Upper lobe of right lung (tissue), 1 donor: ENCODE measurements around the gene TET3. TPM values are rescaled to one million over a fixed set of nuclear protein-coding genes. Genes with fewer than 3 reads are reported as not detected.

Experiments used
- ATAC-seq: fragments of 200-7000 bp; cut with Tn5 transposase; one replicate; pipeline ENCODE4 v1.9.1; 2020; ENCODE audit warnings: mild to moderate bottlenecking, moderate library complexity
- DNase-seq: peaks from one replicate; pipeline ENCODE4 v3.0.0-alpha.2; 2020
- H3K27ac ChIP-seq: fragments of 200-600 bp; one replicate; pipeline ENCODE4 v1.8.0; 2022
- H3K27me3 ChIP-seq: fragments of 200-600 bp; one replicate; pipeline ENCODE4 v1.8.0; 2022; ENCODE audit warnings: mild to moderate bottlenecking
- H3K36me3 ChIP-seq: fragments of 200-600 bp; one replicate; pipeline ENCODE4 v1.8.0; 2022
- H3K4me1 ChIP-seq: fragments of 200-600 bp; one replicate; pipeline ENCODE4 v1.8.0; 2022
- H3K4me3 ChIP-seq: fragments of 200-600 bp; one replicate; pipeline ENCODE4 v1.8.0; 2022; ENCODE audit warnings: mild to moderate bottlenecking
- H3K9me3 ChIP-seq: fragments of 200-600 bp; one replicate; pipeline ENCODE4 v1.8.0; 2022
- intact Hi-C: fragments of 100-400 bp; cut with DNase I; formaldehyde crosslinking; loops from one replicate; pipeline ENCODE4 v1.11.0; 2022
- total RNA-seq: library from RNA; stranded (reverse); fragmentation: NEBNext Ultra II Directional; extraction: Animal tissue kit (Norgen Biotek cat#: 25700); gene quantifications from one replicate; pipeline ENCODE4 v1.2.1, GENCODE V29; 2021
- TF ChIP-seq, protein P1 (sequence below): fragments of 200-600 bp; IDR thresholded peaks from one replicate; pipeline ENCODE4 v1.8.0; 2022; ENCODE audit warnings: antibody characterized with exemption
- donor health status: DM: no; HTN: yes; CAD: no; lungs with severe emphysema.

The TET3 gene
- total RNA-seq, 1 donor from 2014 or later = 19.9 TPM

DNA sequence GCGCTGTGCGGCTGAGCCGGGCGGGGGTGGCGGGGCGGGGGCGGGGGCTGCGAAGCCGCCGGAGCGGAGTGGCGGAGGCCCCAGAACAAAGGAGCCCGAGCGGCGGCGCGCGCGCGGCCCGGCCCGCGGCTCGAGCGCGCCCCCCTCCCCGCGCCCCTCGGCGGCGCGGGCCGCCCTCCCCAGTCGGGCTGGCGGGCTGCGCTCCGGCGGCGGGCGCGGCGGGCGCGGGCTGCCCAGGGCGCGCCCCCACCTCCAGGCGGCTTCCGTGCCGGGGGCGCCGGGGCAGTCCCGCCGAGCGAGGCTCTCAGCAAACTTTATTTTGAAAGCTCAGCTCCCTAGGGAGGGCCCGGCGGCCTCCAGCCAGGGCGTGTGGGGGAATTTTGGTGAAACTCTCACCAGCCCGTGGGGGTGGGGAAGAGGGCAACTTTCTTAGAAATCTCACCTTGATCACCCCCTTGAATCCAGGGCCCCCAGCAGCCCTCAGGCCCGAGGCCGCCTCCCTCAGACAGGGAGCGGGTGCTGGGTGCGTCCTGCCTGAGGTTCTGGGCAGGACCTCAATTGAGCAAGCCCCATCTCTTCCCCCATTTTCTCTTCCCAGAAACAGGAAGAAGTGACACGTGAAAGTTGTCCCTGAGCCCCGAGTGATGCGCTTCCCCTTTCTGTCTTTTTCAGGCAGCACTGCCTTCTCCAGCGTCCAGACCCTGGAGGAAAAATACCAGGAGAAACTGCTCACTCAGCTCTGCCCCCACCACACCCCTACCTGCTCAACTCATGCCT is 786 bp downstream of the TET3 start:
- intact Hi-C loops = no loop called here
- Histone ChIP-seq H3K9me3 (no peaks in the 10 kb centered on the region), H3K27me3 (no peaks in the 10 kb centered on the region), H3K4me1 (peaks cover 73% of the 10 kb centered on the region), H3K36me3 (no peaks in the 10 kb centered on the region), H3K4me3 (peak overlapping the region; percentile 68), H3K27ac (peak overlapping the region; percentile 81)
- TF ChIP-seq, protein P1, sequence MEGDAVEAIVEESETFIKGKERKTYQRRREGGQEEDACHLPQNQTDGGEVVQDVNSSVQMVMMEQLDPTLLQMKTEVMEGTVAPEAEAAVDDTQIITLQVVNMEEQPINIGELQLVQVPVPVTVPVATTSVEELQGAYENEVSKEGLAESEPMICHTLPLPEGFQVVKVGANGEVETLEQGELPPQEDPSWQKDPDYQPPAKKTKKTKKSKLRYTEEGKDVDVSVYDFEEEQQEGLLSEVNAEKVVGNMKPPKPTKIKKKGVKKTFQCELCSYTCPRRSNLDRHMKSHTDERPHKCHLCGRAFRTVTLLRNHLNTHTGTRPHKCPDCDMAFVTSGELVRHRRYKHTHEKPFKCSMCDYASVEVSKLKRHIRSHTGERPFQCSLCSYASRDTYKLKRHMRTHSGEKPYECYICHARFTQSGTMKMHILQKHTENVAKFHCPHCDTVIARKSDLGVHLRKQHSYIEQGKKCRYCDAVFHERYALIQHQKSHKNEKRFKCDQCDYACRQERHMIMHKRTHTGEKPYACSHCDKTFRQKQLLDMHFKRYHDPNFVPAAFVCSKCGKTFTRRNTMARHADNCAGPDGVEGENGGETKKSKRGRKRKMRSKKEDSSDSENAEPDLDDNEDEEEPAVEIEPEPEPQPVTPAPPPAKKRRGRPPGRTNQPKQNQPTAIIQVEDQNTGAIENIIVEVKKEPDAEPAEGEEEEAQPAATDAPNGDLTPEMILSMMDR = no peak
- peak; percentile 75 for DNase-seq
- ATAC-seq = peak; percentile 17

DNA sequence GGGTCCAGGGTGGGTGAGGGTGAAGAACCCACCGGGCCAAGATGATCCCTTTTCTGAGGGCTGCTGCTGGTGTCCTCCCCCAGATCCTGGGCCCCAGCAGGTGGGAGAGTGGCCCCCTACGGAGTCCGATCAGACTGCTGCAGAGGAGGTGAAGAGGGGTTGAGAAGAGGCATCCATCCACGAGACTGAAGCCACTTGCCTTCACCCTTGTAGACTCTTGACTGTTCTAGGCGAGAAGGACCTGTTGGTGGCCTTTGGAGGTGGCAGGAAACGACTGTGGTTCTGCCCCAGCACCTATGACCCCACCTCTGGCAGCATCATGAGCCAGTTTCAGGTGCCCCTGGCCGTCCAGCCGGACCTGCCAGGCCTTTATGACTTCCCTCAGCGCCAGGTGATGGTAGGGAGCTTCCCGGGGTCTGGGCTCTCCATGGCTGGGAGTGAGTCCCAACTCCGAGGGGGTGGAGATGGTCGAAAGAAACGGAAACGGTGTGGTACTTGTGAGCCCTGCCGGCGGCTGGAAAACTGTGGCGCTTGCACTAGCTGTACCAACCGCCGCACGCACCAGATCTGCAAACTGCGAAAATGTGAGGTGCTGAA is 1.5 kb downstream of the TET3 start:
- peak overlapping the region; percentile 68 for H3K4me3 ChIP-seq
- TF ChIP-seq, protein P1 = no peak
- no peaks in the 10 kb centered on the region for H3K27me3 ChIP-seq
- H3K27ac ChIP-seq = peak overlapping the region; percentile 81
- peaks cover 66% of the 10 kb centered on the region for H3K4me1 ChIP-seq
- ATAC-seq (no peak), DNase-seq (no peak)
- intact Hi-C loops = no loop called here
- no peaks in the 10 kb centered on the region for H3K36me3 ChIP-seq
- H3K9me3 ChIP-seq = no peaks in the 10 kb centered on the region

DNA sequence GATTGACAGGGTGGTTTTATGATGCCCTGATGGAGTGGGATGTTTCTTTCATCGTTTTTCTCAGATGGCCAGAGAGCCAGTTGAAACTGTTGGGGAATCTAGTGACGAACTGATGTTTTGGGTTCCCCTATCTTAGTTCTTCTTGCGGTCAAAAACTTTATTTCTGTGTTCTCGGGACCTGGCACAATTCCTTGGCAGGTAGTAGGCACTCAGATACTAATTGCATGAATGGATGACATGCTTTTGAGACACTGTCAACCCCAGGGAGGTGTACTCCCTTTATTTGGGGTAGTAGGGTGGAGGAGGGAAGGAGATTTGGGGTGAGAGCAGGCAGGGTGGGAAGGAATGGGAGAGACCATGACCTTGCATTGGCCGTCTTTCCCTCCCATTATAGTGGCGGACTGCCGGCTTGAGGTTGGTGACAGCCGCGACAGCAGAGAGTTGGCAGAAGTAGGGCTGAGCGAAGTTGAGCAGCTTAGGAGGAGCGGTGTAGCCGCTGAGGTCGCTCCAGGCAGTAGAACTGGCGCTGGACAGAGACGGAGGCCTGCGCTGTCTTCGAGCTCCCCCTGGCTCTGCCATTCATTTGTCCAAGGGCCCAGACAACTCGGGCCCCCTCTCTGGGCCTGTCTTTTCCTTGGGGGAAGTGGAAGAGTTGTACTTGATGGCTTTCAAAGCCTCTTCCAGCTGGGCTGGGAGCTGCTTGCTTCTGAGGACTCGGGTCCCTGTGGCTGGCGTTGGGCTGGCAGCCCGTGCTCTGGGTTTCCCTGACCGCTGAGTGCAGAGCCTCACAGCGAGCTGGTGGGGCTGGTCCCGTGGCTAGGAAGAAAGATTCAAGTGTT is 2.6 kb downstream of the TET3 start:
- intact Hi-C loops = no loop called here
- DNase-seq (peak; percentile 77), ATAC-seq (peak; percentile 39)
- TF ChIP-seq, protein P1 = peak; percentile 38
- H3K27me3 ChIP-seq = no peaks in the 10 kb centered on the region
- H3K9me3 ChIP-seq = no peaks in the 10 kb centered on the region
- H3K27ac ChIP-seq = no peak overlapping the region
- no peaks in the 10 kb centered on the region for H3K36me3 ChIP-seq
- peak overlapping the region; percentile 68 for H3K4me3 ChIP-seq
- H3K4me1 ChIP-seq = peaks cover 57% of the 10 kb centered on the region

DNA sequence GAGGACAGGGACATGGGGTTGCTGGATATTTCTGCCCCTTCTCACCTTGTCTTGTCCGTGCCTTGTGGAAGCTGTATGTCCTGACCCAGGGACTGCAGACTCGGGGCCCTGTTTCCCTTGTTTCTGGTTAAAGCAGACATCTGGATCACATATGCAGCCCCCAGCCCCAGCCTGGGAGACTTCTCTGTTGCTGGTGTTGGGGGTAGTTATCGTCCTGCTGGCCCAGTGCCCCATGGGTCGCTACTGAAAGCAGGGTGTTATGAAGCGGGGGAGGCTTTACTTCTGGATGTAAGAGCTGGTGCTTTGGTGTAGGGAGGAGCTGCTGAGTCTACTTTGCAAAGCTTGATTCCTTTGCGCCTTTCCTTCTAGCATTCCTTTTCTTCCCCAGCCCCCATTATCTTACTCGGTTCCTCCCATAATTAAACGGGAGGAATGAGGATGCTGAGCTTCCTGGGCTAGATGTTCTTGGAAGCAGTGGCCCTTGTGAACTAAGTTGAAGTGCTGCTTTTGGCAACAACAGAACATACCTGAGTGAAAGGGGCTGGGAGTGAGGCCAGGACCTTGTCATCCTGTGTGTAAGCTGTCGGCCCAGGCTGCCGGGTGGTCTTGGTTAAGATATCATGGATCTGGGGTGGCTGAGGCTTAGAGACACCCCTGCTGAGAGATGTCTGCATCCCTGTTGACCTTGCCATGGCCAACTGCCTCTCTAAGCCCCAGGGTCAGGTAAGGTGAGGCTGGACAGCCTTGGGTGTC is 3.4 kb downstream of the TET3 start:
- Histone ChIP-seq H3K36me3 (no peaks in the 10 kb centered on the region), H3K27ac (no peak overlapping the region), H3K4me3 (peak overlapping the region; percentile 68), H3K4me1 (peaks cover 49% of the 10 kb centered on the region), H3K9me3 (no peaks in the 10 kb centered on the region), H3K27me3 (no peaks in the 10 kb centered on the region)
- no peak for DNase-seq
- TF ChIP-seq, protein P1 = no peak
- intact Hi-C loops = no loop called here
- ATAC-seq = no peak

DNA sequence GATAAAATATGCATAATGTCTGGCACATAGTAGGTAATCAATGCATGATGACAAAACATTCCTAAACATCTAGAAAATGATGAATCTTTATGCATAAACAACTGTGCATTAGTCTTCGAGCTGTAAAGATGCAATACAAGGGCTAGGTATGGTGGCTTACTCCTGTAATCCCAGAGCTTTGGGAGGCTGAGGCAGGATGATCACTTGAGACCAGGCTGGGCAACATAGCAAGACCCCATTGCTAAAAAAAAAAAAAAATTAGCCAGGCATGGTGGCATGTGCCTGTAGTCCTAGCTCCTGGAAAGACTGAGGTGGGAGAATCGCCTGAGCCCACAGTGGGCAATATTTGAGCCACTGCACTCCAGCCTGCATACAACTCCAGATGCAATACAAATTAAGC is 5.3 kb downstream of the TET3 start:
- Histone ChIP-seq H3K4me1 (peaks cover 45% of the 10 kb centered on the region), H3K27me3 (no peaks in the 10 kb centered on the region), H3K4me3 (no peak overlapping the region), H3K27ac (no peak overlapping the region), H3K9me3 (no peaks in the 10 kb centered on the region), H3K36me3 (no peaks in the 10 kb centered on the region)
- intact Hi-C loops = no loop called here
- no peak for DNase-seq
- ATAC-seq = no peak
- TF ChIP-seq, protein P1 = no peak
